ENCODE data around the gene SPATS2.
"Not testable (repeated sequence)": the region's sequence is repeated elsewhere in the genome, so short reads cannot be mapped to it uniquely, and the experiment has no call there.

SPATS2 gene

DNA sequence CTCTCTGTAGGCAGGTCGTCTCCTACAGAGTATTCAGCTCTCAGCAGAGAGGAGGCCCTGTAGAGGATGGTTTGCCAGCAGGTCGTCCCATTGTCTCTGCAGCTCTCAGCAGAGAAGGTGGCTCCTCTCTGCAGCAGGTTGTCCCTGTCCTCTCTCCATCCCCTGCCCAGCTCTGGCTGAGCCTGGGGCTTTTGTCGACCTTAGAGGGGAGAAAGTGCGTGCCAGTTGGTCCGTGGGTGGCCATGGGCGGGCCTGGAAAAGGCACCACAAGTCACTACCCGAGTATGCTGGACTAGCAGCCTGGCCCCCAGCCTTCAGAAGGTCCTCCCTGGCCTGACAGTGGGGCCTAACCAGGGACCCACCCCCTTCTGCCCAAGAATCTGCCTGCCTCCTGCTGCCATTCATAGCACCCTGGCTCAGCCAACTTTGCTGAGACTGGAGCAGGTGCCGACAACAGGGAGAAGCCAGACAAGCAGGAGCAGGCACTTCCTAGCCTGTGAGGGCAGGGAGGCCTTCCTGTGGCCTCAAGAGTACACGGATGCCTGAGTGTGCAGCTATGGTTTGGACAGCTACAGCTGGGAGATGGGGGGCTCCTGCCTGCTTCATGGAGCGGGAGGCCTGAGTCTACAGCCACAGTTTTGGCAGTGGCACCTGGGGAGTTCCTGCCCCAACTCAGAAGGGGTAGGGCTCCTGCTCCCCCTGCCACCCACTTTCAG is 111.8 kb downstream of the SPATS2 start:
- no peak for DNase-seq

DNA sequence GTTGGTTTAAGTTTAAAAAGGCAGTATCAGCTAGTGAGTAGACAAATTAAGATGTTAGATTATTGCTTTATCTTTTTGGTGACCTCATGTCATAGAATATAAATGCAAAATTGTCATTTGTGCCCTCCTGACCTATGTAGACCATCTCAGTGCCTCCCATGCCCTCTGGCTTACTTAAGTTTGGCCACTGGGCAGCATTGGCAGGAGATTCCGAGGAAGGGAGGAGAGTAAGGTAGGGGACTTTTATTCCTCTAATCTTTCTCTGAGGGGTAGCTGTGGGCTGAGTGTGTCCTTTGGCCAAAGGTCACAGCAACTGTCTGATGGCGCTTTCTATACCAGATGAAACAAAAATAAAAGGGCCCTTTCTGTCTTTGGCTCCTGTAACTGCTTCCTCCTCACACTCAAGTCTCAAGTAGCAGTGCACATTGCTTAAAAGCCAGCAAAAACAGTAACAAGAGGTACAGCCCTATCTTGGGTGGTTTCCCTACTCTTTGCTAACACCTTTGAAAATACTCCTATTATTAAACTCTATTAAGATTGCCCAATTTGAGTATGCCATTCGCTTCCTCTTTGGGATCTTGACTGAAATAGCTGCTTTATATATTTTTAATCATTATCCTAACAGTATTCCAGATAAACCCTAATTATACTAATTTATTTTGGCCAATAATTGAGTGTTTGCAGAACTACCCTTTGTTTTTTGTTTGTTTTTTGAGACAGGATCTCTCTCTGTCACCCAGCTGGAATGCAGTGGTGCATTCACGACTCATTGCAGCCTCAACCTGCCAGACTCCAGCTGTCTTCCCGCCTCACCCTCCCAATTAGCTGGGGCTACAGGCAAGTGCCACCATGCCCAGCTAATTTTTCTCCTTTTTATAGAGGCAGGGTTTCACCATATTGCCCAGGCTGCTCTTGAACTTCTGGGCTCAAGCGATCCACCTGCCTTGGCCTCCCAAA is 115.1 kb downstream of the SPATS2 start:
- no peak for DNase-seq

DNA sequence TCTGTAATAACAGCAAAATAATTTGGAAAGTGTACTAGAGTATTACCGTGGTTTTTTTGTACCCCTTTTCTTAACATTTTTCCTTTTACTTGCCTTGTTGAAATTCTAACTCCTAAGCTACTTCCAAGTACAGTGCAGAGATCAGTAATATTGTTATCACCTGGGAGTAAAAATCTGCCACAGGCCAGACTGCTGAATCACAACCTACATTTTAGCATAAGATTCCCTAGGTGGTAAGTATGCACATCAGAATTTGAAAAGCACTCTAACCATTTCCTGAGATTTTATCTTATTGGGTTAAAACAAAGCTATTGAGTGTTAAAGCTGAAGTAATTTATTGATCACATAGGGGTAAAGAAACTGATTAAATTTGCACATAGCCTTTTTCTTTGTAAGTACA is 116.4 kb downstream of the SPATS2 start:
- no peak for DNase-seq

DNA sequence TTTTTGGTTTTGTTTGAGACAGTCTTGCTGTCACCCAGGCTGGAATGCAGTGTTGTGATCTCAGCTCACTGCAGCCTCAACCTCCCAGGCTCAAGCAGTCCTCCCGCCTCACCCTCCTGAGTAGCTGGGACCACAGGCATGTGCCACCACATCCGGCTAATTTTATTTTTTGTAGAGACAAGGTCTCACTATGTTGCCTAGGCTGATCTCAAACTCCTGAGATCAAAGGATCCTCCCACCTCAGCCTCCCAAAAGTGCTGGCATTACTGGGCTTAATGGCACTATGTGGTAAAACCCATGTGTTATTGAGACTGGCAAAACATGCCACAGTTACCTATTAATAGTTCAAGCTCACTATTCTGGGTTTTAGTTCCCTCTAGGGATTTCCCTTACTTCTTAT is 120.3 kb downstream of the SPATS2 start:
- no peak for DNase-seq

DNA sequence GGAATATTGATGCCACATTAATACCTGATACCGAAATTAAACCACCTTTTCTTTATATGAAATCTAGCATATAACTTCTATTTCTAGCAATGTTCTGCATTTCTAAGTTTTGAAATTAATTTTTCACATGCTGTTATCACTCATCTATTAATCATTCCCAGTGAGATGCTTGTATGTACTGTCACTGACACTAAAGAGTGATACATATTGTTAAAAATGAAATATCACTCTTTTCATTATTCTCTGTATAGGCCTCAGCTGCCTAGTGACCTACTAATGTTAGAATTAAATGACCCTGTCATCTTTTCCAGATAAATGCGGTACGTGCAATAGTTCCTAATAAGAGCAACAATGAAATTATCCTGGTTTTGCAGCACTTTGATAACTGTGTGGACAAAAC is 121.9 kb downstream of the SPATS2 start:
- DNase-seq = no peak

DNA sequence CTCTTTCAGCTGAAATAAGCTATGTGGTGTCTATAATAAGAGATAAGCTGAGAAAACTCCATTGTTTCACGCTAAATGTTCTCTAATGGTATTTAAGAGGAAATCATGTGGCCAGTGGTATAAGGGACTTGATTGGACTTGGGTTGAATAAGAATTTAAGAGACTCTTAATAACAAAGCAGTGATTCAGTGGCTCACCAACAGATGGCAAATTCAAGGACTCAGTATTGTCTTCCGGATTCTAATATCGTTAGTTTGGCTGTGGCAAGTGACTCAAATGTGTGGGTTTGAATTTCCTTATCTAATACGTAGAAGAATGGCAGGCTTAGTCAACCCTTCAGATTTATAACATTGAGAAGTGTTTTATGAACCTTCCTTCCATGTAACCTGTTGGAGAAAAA is 122.5 kb downstream of the SPATS2 start:
- DNase-seq = no peak

DNA sequence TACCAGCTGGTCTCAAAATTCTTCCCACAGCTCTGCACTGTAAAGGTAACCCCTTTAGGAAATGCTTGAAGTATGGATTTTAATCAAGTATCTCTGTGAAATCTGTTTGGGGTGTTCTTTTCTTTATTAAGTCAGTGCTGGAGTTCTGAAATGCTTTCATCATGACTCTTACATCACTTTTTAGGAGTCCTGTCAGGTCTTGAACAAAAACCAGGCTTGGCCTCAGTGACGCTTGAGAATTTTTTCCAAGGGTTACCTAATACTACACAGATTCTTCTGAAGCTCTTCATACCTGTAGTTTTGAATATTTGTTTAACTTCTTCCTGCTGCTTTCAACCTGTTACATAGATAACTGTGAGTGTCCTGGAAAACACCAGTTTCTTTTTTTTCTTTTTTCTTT is 124.6 kb downstream of the SPATS2 start:
- no peak for DNase-seq

DNA sequence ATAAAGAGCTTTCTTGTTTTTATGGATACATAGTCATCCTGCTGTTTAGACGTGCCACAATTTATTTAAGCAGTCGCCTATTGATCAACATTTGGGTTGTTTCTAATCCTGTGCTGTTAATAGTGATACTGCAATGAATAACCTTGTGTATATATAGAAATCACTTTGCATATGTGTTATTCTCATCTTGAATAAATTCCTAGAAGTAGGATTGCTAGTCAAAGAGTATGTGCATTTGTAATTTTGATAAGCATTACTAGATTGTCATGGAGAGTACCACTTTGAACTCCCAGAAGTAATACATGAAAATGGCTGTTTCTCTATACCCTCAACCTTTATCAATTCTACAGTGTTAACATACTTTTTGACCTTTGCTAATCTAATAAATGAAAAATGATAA is 126.6 kb downstream of the SPATS2 start:
- no peak for DNase-seq

DNA sequence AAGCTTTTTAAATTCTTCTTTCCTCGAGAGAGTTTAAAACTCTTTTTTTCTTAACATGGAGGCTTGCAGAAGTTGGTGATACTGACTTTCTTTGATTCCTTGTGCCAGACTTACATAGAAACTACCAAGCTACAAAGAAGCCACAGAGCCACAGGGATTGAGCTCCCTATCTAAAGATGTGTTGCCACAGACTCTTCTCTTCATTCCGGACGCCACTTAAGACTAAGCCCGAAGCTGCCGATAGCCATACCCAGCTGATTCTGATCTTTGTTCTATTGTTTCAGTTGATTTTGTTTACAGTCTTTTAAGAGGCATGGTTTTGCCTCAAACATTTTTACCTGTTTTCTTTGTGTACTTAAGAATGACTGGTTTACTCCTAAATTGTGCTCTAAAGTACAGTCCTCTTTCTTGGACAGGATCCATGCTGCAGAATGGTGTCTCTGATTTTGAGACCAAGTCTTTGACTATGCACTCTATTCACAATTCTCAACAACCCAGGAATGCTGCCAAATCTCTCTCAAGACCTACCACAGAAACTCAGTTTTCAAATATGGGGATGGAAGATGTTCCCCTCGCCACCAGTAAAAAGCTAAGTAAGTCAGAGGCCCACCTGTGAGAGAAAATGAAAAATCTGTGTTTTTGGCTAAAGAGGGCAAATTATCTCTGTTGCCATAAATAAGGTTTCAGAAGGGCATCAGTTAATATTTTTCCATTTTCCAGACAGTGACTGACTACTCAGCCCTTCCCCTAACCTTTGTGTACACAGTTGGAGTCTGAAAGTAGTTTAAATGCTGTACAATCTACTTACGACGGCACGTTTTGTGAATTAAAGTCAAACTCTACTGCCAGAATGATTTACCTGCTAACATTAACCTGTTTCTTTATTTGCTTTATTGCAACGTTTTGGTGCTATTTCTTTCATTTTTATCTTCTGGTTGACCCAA is 129.4 kb downstream of the SPATS2 start:
- DNase-seq = no peak

DNA sequence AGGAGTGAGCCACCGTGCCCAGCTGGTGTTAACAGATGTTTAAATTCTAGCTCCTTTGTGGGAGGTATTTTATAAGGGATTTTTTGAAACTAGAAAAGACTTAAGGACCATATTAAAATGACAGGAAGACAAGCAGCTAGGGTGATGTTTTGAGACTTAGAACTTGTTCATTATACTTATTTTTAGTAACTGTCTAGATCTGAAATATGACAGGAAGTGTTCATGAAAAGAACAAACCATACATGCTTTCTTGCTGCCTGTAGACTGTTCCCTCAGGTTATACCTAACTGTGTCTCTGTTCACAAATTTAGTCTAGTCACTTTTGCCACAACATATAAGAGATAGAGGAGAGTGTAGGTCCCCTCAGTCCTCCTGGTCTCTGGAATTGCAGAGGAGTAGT is 134.6 kb downstream of the SPATS2 start:
- DNase-seq = no peak

DNA sequence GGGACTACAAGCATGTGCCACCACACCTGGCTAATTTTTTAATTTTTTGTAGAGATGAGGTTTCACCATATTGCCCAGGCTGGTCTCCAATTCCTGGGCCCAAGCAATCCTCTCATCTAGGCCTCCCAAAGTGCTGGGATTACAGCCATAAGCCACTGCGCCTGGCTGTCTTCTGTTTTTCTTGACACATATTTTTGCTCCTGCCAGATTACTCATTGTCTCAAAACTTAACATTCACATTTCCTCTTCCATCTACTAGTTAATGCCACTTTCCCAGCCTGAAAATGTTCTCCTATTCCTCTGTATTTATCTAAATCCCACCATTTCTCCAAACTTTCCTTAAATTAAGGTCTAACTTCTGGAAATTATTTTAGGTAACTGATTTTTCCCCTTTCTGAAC is 135.3 kb downstream of the SPATS2 start:
- DNase-seq = no peak

DNA sequence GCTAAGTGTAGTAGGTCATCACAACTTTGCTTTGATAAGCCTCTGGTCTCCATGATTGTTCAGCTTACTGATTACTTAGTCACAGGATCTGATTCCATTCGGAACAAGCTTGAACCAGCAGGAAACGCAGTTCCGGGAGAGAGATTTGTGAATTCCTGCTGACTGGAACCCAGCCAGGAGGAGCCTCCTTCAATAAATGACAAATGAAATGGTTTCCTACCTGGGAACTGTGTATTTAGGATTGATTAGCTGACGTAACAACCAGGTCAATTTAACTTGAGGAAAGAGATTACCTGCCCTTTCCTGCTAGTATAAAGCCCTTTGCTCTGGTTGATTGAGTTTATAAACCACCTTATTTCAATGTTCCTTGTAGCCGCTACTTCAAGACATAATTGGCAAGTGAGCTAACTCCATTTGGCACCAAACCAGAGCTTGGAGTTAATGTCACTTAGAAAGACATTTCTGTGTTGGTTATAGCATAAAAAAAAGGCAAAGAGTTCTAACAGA is 136.5 kb downstream of the SPATS2 start:
- no peak for DNase-seq

DNA sequence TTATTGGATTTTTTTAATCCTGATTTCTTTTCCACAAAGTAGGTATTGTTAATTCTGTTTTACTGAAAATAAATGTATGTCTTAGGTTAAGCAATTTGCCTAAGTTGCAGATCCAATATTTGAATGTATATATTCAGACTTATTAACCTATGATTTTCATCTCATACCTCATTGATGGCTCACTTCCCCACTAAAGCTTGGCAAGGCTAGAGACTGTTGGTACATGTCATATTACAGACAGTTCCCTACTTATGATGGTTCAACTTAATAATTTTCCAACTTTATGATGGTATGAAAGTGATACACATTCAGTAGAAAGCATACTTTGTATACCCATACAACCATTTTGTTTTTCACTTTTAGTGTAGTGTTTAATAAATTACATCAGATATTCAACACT is 138.4 kb downstream of the SPATS2 start:
- DNase-seq = no peak

DNA sequence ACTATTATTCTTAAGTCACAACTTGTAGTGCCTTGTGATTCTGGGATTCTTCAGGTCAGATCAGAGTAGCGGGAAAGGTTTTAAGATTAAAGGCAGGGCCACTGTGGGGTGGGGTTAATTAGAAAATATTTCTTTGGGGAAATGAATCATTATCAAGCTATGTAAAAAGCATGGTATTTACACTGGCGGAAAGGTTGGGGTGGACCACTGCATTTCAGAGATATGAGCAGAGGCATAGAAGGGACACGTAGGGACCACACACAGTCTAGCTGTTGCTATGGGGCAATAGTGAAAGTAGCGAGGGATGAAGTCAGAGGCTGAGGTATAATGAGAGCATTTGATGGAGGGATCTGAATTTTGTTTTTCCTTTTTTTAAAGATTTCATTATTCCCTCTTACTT is 139.9 kb downstream of the SPATS2 start:
- DNase-seq = no peak

DNA sequence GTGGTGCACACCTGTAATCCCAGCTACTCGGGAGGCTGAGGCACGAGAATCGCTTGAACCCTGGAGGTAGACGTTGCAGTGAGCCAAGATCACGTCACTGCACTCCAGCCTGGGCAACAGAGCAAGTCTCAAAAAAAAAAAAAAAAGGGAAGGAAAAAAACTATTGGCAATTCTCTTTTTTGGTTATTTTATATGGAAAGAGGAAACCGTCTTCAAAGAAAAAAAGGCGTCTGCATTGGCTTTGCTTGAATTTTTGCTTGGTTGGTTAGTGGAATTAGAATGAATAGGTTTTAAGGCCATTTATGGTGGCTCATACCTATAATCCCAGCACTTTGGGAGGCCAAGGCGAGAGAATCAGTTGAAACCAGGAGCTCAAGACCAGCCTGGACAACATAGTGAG is 142.4 kb downstream of the SPATS2 start:
- DNase-seq = not testable (repeated sequence)

DNA sequence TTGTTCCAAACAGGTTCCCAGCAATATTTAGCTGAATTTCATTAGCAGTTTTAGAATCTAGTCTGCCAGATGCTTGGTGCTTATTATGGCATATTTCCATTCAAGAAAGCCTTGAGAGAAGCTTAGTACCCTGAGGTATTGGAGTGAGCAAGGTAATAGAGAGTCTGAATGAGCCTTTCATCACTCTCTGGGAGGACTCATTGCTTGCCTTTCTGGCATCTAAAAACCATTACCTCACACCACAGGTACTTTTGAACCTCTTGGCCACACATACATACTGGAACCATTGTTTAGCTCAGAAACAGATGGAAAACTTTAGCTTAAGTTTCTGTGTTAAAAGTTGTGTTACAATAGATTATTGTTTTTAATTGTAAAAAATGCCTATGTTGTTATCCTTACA is 144.1 kb downstream of the SPATS2 start:
- DNase-seq = no peak

DNA sequence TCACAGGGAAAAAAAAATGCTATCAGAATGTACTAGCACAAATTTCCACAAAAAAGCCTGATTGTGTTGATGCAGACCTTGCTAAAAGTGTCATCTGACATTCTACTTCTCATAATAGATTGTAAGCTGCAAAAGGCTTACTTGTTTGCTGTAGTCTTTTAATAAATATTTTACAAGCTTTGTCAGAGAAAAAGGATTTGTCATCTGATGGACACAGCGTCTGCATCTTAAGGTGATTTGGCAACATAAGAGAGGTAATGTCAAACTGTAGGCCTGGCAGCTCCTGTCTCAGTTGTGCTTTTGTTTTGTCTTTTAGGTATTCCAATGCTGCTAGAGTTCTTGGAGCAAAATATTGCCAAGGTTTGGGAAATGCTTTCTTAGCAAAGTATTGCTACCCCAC is 145.3 kb downstream of the SPATS2 start:
- DNase-seq = no peak

DNA sequence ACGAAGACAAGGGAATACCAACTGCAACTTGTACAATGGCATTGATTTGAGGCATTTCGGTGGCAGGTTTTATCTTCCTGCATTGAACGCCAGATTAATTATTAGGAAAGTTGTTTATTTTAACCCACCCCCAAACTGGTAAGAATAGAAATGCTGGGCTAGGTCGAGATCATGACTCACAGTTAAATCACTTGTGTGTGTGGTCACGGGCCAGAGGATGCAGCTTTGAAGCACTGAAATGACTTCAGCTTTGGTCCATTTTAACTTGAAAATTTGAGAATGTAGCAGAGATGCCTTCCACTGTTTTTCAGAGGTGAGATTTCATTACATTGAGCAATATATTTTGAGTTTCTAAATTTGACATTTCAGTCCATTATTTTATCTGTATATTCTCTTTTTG is 148.0 kb downstream of the SPATS2 start:
- no peak for DNase-seq

DNA sequence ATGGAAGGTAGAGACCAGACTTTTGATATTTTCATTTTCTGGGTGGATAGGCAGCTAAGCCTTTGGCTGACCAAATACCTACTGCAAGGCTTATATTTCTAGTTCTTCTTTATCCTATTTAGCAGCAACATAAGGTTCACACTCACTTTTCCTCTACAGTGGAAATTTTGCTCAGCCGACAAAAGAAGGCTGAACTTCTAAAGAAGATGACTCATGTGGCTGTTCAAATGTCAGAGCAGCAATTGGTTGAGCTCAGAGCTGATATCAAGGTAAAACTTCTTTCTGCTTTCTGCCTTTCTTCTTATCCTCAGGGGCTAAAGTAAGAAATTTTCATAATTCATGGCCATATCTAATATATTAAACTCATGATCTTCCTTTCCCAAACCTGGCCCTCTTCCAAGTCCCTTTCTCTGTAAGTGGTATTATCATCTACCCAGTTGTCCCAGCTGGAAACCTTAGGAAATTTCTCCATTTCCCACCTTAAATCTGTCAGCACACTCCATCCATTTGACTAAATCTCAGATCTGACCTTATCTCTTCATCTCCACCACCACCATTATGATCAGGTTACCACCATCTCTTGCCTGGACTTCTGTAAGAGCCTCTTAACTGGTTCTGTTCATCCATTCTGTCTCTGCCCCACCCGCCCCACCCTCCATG is 151.8 kb downstream of the SPATS2 start:
- no peak for DNase-seq

DNA sequence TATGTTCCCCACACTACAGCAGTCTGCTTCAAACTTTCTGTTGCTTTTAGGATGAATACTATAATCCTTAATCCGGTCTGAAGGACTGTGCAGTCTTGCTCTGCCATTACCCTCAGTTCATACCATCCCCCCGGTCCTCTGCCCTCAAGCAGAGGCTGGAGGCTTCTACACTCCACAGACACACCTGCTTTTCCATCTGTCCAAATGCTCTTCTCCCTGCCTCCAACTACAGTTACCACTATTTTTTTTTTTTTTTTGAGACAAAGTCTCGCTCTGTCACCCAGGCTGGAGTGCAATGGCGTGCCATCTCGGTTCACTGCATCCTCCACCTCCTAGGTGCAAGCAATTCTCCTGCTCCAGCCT is 152.3 kb downstream of the SPATS2 start:
- no peak for DNase-seq

DNA sequence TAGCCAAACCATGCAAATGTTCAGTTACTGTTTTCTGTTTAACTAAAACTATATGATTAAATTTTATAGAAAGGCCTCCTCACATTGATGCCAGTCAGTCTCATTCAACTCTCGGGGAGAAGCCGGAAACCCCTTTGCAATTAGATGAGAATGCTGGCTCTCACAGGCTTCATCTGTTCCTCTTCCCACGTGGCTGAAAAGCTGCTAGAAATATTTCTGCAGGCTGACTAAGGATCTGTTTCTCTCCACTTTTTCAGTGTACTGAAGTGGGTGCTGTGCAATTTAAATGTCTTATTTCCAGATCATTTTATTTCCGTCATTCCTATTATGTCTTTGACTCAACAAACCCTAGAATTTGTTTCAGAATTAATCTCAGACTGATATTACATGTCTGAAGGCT is 154.1 kb downstream of the SPATS2 start:
- DNase-seq = no peak

DNA sequence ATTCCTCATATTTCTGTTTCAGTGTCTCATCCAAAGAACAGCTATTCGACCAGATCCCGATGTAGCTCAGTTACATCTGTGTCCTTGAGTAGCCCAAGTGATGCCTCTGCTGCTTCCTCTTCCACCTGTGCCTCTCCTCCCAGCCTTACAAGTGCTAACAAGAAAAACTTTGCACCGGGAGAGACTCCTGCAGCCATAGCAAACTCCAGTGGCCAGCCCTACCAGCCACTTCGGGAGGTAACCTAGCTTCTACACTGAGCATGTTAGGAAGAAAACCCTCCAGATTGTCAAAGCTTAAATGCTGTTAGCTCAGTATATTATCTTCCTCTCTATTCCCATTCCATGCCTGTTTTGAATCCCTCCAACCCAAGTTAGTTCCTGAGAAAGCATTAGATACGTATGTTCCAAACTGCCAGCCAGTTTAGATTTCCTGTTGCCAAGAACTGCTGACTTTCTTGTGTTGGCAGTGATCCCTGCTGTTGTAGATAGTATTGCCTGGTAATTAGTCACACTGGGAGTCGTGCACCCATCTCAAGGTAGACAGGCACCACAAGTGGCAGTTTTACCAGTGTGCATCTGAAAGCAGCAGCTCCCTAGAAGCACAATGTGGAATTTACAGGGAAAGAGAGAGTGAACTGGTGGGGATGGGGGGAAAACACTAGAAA is 157.5 kb downstream of the SPATS2 start:
- DNase-seq = no peak
